Transverse colon (tissue), 4 donors: Measurements from ENCODE around the gene CALHM1.

Source experiments
- POLR2AphosphoS5 ChIP-seq, 3 donors: sonication (generic); formaldehyde crosslinking; IDR thresholded peaks; one replicate each; pipeline ENCODE4 v1.6.1; 2016; ENCODE audit warnings: antibody characterized with exemption in 3 of 3
- TF ChIP-seq, protein P1 (sequence below), 5 experiments: fragments of 200-600 bp in 3 of 5; fragments of 450-650 bp in 2 of 5; sonication (generic) in 3 of 5; IDR thresholded peaks; 1 replicate in 2 of 5; 2 replicates in 3 of 5; pipeline ENCODE4 v1.5.1; 2016 to 2017; ENCODE audit warnings: antibody characterized with exemption in 5 of 5, inconsistent platforms in 3 of 5, mild to moderate bottlenecking in 2 of 5, moderate library complexity in 1 of 5

- TF ChIP-seq, protein P1, sequence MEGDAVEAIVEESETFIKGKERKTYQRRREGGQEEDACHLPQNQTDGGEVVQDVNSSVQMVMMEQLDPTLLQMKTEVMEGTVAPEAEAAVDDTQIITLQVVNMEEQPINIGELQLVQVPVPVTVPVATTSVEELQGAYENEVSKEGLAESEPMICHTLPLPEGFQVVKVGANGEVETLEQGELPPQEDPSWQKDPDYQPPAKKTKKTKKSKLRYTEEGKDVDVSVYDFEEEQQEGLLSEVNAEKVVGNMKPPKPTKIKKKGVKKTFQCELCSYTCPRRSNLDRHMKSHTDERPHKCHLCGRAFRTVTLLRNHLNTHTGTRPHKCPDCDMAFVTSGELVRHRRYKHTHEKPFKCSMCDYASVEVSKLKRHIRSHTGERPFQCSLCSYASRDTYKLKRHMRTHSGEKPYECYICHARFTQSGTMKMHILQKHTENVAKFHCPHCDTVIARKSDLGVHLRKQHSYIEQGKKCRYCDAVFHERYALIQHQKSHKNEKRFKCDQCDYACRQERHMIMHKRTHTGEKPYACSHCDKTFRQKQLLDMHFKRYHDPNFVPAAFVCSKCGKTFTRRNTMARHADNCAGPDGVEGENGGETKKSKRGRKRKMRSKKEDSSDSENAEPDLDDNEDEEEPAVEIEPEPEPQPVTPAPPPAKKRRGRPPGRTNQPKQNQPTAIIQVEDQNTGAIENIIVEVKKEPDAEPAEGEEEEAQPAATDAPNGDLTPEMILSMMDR (IDR thresholded peaks at IDR 0.05) = no peak
- TF ChIP-seq POLR2AphosphoS5 (IDR thresholded peaks at IDR 0.05) = no peak
Observed at GRCh38 chr10:103475437-103475836, 16.7 kb upstream of the CALHM1 start.
